Astrocyte (in vitro differentiated cells and primary cell): ENCODE measurements around the gene COL5A1. TPM values are rescaled to one million over a fixed set of nuclear protein-coding genes. Genes with fewer than 3 reads are reported as not detected.
"Not testable (repeated sequence)": the region's sequence is repeated elsewhere in the genome, so short reads cannot be mapped to it uniquely, and the experiment has no call there.

ENCODE experiments used
- DNase-seq: peaks from one replicate; pipeline ENCODE4 v3.0.0-alpha.2; 2010; ENCODE audit warnings: low read depth
- FAIRE-seq: peaks from 2 replicates; lab custom pipeline; 2011; peaks lifted over from hg19 to GRCh38; lab: Jason Lieb, UNC
- H2AFZ ChIP-seq: 2 replicates; pipeline ENCODE4 v1.6.0; 2012; ENCODE audit warnings: low read depth, low read length, inconsistent platforms
- H3K27ac ChIP-seq: 2 replicates; pipeline ENCODE4 v1.5.1; 2011; ENCODE audit warnings: low read depth, low read length, inconsistent platforms
- H3K27me3 ChIP-seq: 2 replicates; pipeline ENCODE4 v1.6.0; 2011; ENCODE audit warnings: low read length, inconsistent platforms; ENCODE audit not compliant: insufficient read depth
- H3K36me3 ChIP-seq: 2 replicates; pipeline ENCODE4 v1.5.1; 2011; ENCODE audit warnings: low read length, inconsistent platforms; ENCODE audit not compliant: insufficient read depth
- H3K4me1 ChIP-seq: 2 replicates; pipeline ENCODE4 v1.5.1; 2011; ENCODE audit warnings: low read length, inconsistent platforms; ENCODE audit not compliant: insufficient read depth
- H3K4me2 ChIP-seq: 2 replicates; pipeline ENCODE4 v1.6.0; 2012; ENCODE audit warnings: low read length, inconsistent platforms
- H3K4me3 ChIP-seq: 2 replicates; pipeline ENCODE4 v1.5.1; 2011; ENCODE audit warnings: low read depth, mild to moderate bottlenecking, low read length, inconsistent platforms; ENCODE audit not compliant: insufficient read depth
- H3K79me2 ChIP-seq: 2 replicates; pipeline ENCODE4 v1.6.0; 2012; ENCODE audit warnings: mild to moderate bottlenecking, low read length, inconsistent platforms; ENCODE audit not compliant: insufficient read depth
- H3K9ac ChIP-seq: 2 replicates; pipeline ENCODE4 v1.6.0; 2012; ENCODE audit warnings: mild to moderate bottlenecking, low read length, inconsistent platforms
- H3K9me3 ChIP-seq: 2 replicates; pipeline ENCODE4 v1.5.1; 2012; ENCODE audit warnings: low read depth, mild to moderate bottlenecking, low read length, inconsistent platforms; ENCODE audit not compliant: insufficient read depth
- H4K20me1 ChIP-seq: 2 replicates; pipeline ENCODE4 v1.6.0; 2012; ENCODE audit warnings: low read length, inconsistent platforms; ENCODE audit not compliant: insufficient read depth
- H3K27ac Mint-ChIP-seq: one replicate; pipeline ENCODE4 v1.8.0; 2021; ENCODE audit warnings: mild to moderate bottlenecking, mixed read lengths; ENCODE audit not compliant: unreplicated experiment
- H3K27me3 Mint-ChIP-seq: one replicate; pipeline ENCODE4 v1.8.0; 2021; ENCODE audit warnings: low read depth, mixed read lengths; ENCODE audit not compliant: unreplicated experiment
- H3K36me3 Mint-ChIP-seq: one replicate; pipeline ENCODE4 v1.8.0; 2021; ENCODE audit warnings: low read depth, mixed read lengths; ENCODE audit not compliant: unreplicated experiment
- H3K4me1 Mint-ChIP-seq: one replicate; pipeline ENCODE4 v1.8.0; 2021; ENCODE audit warnings: low read depth, mixed read lengths; ENCODE audit not compliant: unreplicated experiment
- H3K4me3 Mint-ChIP-seq: one replicate; pipeline ENCODE4 v1.8.0; 2021; ENCODE audit warnings: mild to moderate bottlenecking, moderate library complexity, mixed read lengths; ENCODE audit not compliant: unreplicated experiment
- H3K9me3 Mint-ChIP-seq: one replicate; pipeline ENCODE4 v1.8.0; 2021; ENCODE audit warnings: mild to moderate bottlenecking, mixed read lengths; ENCODE audit not compliant: unreplicated experiment
- EZH2 ChIP-seq: IDR thresholded peaks from 2 replicates; pipeline ENCODE4 v1.6.1; 2012; ENCODE audit warnings: mild to moderate bottlenecking, low read length, inconsistent platforms; ENCODE audit not compliant: insufficient read depth
- total RNA-seq: library from RNA; stranded (reverse); gene quantifications from 2 replicates; pipeline ENCODE4 v1.2.1, GENCODE V29; 2021
- TF ChIP-seq, protein P1 (sequence below): IDR thresholded peaks from 2 replicates; pipeline ENCODE4 v1.5.1; 2011; ENCODE audit warnings: low read depth, mild to moderate bottlenecking, inconsistent platforms, low read length, moderate library complexity; ENCODE audit not compliant: insufficient read depth

COL5A1 gene
- total RNA-seq, 1 donor from 2014 or later = 1,055 TPM

DNA sequence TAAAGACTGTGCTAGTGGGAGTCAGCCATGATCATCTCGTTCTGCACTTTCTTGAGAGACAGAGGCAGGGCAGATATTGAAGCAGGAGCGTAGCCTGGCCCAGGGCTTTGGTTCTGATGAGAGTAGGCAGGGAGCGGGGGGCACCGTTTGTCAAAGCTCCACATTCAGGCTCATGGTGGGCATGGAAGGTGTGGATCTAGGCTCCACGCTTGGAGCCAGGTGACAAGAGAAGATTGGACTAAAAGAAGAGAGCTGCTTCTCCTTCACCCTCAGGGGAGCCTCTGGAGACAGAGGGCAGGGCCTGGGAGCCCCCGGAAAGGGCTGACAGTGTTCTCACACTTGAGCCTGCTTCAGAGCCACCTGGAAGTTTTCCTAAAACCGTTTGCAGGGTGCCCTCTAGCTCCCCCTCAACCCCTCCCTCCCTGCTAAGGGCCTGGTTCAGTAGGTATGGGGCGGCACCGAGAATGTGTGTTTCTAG, 214.3 kb downstream of the COL5A1 start:
- FAIRE-seq (no peak), DNase-seq (no peak)
- H4K20me1 ChIP-seq = peaks cover 43% of the 10 kb centered on the region
- H3K27me3 ChIP-seq = no peaks in the 10 kb centered on the region
- no peaks in the 10 kb centered on the region for H3K36me3 ChIP-seq
- no peak overlapping the region for H3K4me3 ChIP-seq
- no peak for TF ChIP-seq EZH2
- TF ChIP-seq, protein P1, sequence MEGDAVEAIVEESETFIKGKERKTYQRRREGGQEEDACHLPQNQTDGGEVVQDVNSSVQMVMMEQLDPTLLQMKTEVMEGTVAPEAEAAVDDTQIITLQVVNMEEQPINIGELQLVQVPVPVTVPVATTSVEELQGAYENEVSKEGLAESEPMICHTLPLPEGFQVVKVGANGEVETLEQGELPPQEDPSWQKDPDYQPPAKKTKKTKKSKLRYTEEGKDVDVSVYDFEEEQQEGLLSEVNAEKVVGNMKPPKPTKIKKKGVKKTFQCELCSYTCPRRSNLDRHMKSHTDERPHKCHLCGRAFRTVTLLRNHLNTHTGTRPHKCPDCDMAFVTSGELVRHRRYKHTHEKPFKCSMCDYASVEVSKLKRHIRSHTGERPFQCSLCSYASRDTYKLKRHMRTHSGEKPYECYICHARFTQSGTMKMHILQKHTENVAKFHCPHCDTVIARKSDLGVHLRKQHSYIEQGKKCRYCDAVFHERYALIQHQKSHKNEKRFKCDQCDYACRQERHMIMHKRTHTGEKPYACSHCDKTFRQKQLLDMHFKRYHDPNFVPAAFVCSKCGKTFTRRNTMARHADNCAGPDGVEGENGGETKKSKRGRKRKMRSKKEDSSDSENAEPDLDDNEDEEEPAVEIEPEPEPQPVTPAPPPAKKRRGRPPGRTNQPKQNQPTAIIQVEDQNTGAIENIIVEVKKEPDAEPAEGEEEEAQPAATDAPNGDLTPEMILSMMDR = no peak
- peaks cover 8% of the 10 kb centered on the region for H3K4me1 ChIP-seq
- H2AFZ ChIP-seq = no peak overlapping the region
- no peak overlapping the region for H3K27ac ChIP-seq
- Mint-ChIP-seq H3K27ac (peak overlapping the region; percentile 44), H3K4me3 (no peak overlapping the region), H3K9me3 (peaks cover 15% of the 10 kb centered on the region), H3K4me1 (peaks cover 4% of the 10 kb centered on the region), H3K36me3 (peaks cover 14% of the 10 kb centered on the region), H3K27me3 (peaks cover 4% of the 10 kb centered on the region)
- H3K79me2 ChIP-seq = no peaks in the 10 kb centered on the region
- H3K9me3 ChIP-seq = peaks cover 3% of the 10 kb centered on the region
- H3K4me2 ChIP-seq = no peak overlapping the region
- H3K9ac ChIP-seq = no peak overlapping the region

DNA sequence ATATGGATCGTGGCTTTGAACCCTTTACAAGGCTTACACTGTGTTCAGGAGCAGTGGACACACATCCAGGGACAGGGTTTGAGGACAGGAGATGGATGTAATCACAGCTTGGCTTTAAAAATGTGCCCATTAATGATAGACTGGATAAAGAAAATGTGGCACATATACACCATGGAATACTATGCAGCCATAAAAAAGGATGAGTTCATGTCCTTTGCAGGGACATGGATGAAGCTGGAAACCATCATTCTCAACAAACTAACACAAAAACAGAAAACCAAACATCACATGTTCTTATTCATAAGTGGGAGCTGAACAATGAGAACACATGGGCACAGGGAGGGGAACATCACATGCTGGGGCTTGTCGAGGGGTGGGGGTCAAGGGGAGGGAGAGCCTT, 215.8 kb downstream of the COL5A1 start:
- H3K27ac ChIP-seq, H3K36me3 ChIP-seq, H2AFZ ChIP-seq, H3K4me3 Mint-ChIP-seq, H3K27me3 ChIP-seq, DNase-seq, H3K4me1 Mint-ChIP-seq, FAIRE-seq, H3K79me2 ChIP-seq, H3K9me3 ChIP-seq, H3K27me3 Mint-ChIP-seq, H3K4me2 ChIP-seq, H3K4me3 ChIP-seq, H3K9ac ChIP-seq, H3K4me1 ChIP-seq, H3K27ac Mint-ChIP-seq: not testable (repeated sequence)
- H4K20me1 ChIP-seq = peaks cover 28% of the 10 kb centered on the region
- Mint-ChIP-seq H3K36me3 (peaks cover 14% of the 10 kb centered on the region), H3K9me3 (peaks cover 15% of the 10 kb centered on the region)

DNA sequence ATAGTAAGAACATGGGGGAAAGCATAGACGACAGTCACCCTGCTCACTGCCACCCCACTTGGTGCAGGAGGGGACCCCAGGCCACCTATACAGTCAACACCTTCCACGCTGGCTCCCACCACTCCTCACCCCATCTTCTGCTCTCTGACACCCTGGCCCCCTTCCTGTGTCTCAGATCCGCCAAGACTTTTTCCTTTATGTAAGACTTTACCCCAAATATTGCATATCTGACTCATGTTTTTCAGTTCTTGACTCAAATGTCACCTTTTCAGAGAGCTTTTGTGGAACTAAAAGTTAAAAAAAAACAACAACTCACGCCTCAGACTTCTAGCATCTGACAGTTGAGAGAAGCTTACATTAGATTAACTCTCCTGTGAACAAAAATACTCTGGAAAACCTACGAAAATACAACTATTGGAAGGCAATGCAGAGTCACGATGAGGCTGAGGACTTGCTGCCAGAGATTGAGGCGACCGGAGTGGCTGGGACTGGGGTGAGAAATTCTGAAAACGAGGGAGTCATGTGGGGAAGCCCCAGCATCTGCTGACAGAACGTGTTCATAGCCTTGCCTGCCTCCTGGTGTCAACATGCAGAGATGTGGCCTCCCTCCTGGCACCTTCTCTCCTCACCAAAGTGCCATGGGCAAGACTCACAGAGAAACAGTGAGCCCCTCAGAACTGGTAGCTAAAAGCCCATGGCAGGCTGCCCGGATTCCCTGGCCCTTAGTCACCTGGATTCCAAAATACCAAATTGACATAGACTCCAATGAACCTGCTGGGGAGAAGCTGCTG, 216.6 kb downstream of the COL5A1 start:
- H3K9me3 ChIP-seq = peaks cover 2% of the 10 kb centered on the region
- no peak overlapping the region for H3K27ac Mint-ChIP-seq
- H3K4me2 ChIP-seq = no peak overlapping the region
- peaks cover 15% of the 10 kb centered on the region for H3K9me3 Mint-ChIP-seq
- no peak overlapping the region for H2AFZ ChIP-seq
- no peaks in the 10 kb centered on the region for H3K79me2 ChIP-seq
- H3K27me3 ChIP-seq = no peaks in the 10 kb centered on the region
- no peak overlapping the region for H3K4me3 Mint-ChIP-seq
- TF ChIP-seq EZH2 = no peak
- TF ChIP-seq, protein P1 = no peak
- H3K36me3 ChIP-seq = no peaks in the 10 kb centered on the region
- H3K4me1 Mint-ChIP-seq = peaks cover 4% of the 10 kb centered on the region
- no peak overlapping the region for H3K9ac ChIP-seq
- peak; percentile 56 for DNase-seq
- H4K20me1 ChIP-seq = peaks cover 20% of the 10 kb centered on the region
- H3K4me3 ChIP-seq = no peak overlapping the region
- no peak for FAIRE-seq
- H3K27me3 Mint-ChIP-seq = peaks cover 4% of the 10 kb centered on the region
- peaks cover 14% of the 10 kb centered on the region for H3K36me3 Mint-ChIP-seq
- H3K4me1 ChIP-seq = peaks cover 8% of the 10 kb centered on the region
- H3K27ac ChIP-seq = no peak overlapping the region
